Large intestine (tissue), 3 donors: ENCODE measurements around the gene MPI. TPM values are rescaled to one million over a fixed set of nuclear protein-coding genes. Genes with fewer than 3 reads are reported as not detected.
A peak's percentile ranks its signal among the peaks of the same experiment; 100 is the strongest.
"Not testable (repeated sequence)": the region's sequence is repeated elsewhere in the genome, so short reads cannot be mapped to it uniquely, and the experiment has no call there.

ENCODE experiments used
- DNase-seq, 2 donors: peaks; one replicate each; pipeline versions ENCODE4 v3.0.0 to v3.0.0-alpha.2; 2013
- H3K27ac ChIP-seq: one replicate; pipeline ENCODE4 v1.5.1; 2013; ENCODE audit warnings: low read length
- H3K27me3 ChIP-seq: 2 replicates; pipeline ENCODE4 v1.6.1; 2013; ENCODE audit warnings: low read length; ENCODE audit not compliant: control insufficient read depth, insufficient read depth
- H3K36me3 ChIP-seq: 2 replicates; pipeline ENCODE4 v1.6.1; 2013; ENCODE audit warnings: low read length; ENCODE audit not compliant: control insufficient read depth, insufficient read depth
- H3K4me1 ChIP-seq: one replicate; pipeline ENCODE4 v1.6.1; 2013; ENCODE audit warnings: low read length; ENCODE audit not compliant: control insufficient read depth, insufficient read depth
- H3K4me3 ChIP-seq: one replicate; pipeline ENCODE4 v1.5.1; 2013; ENCODE audit warnings: low read length
- H3K9me3 ChIP-seq: one replicate; pipeline ENCODE4 v1.6.1; 2013; ENCODE audit warnings: mild to moderate bottlenecking, low read depth, low read length, moderate library complexity; ENCODE audit not compliant: control insufficient read depth
- WGBS: methylation state at CpG from one replicate; pipeline ENCODE4 v1.1.5; 2013; ENCODE audit warnings: low lambda C conversion rate; ENCODE audit not compliant: insufficient coverage; 5-methylcytosine and 5-hydroxymethylcytosine counted together
- polyA plus RNA-seq: library from polyadenylated mRNA; unstranded; fragments of 120-200 nt; gene quantifications from one replicate; pipeline ENCODE4 v1.2.1, GENCODE V29; 2013

MPI gene
- polyA plus RNA-seq, 1 donor: 51.0 TPM

DNA sequence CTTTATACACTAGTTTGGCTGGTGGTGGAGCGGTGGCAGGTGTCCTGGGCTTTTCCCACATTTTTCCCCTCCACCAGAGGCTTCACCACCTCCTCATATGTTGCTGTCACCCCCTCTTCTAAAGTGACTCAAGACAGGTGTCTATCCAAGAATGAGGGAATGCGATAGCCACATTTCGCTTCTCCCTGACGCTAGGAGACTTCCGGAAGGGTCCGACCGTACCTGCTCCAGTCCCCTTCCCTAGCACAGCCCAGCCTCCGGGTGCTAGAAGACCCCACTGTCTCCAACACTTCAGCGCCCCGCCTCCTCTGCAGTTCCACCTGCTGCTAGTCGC, 17.2 kb upstream of the MPI start:
- peaks cover 36% of the 10 kb centered on the region for H3K4me1 ChIP-seq
- H3K27me3 ChIP-seq: no peaks in the 10 kb centered on the region
- H3K4me3 ChIP-seq: peak overlapping the region; percentile 73
- no peaks in the 10 kb centered on the region for H3K36me3 ChIP-seq
- no peak for DNase-seq
- no CpG with 5 or more reads among the region's 11 CpGs for WGBS
- H3K27ac ChIP-seq: peak overlapping the region; percentile 80
- H3K9me3 ChIP-seq: no peaks in the 10 kb centered on the region

DNA sequence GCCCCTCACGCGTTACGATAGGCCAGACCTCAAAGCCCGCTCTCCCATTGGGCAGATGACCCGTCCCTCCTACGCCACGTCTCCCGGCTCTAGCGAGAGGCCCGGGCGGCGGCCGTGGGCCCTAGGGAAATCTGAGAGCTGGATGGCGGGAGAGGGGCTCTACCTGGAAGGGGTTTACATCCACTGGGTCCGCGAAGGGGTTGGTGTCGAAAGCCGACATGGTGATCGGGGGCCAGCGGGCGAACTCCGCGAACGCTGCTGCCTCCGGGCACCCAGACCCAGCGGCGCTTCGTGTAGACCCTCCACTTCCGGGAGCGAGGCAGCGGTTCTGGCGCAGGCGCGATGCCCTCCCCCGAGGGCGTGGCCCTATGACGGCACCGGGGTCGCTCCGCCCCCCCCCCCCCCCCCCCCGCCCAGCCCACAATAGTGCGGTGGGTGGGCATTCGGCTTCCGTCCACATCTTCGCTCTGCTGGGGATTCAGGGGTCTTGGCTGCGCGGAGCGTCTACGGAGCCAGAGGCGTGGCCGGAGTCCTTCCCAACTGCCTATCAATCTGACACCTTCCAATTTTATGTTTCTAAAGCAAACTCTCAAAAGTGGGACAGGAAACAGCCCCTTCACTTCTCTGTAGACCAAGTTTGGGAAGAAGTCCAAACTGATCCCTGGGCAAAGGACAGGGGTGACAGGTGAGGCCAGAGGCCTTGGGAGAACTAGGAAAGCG, 16.6 kb upstream of the MPI start, which contains the start of gene SCAMP2:
SCAMP2 (minus strand) TSS at position 330 of the 720 bp plus-strand sequence; CDS start at position 220, 110 bp downstream.
- DNase-seq: peak; percentile 94 to 99
- Histone ChIP-seq H3K4me1 (peaks cover 31% of the 10 kb centered on the region), H3K9me3 (no peaks in the 10 kb centered on the region), H3K36me3 (no peaks in the 10 kb centered on the region), H3K4me3 (peak within 1 kb of the TSS; percentile 73), H3K27me3 (no peaks in the 10 kb centered on the region), H3K27ac (peak within 1 kb of the TSS; percentile 80)
- no CpG with 5 or more reads among the region's 52 CpGs for WGBS

DNA sequence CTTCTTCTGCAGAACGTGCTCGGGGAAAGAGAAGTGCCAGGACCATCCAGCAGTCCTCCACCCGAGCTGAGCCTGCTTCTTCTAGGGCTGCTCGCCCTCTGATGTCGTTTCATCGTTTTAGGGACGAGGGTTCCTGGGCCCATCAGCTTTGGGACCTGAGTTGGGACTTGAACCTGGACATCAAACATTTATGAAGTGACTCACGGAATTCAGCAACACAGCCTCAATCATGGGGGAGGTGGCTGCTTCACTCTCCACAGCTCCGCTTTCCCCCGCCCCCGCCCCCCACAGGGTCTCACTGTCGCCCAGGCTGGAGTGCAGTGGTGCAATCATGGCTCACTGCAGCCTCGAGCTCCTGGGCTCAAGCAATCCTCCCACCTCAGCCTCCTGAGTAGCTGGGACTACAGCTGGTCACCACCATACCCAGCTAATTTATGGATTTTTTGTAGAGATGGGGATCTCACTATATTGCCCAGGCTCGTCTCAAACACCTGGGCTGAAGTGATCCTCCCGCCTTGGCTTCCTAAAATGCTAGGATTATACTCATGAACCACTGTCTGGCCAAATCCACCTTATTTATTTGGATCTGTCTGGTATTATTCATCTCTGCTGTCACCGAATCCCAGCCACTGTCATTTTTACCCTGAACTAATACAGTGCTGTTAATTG, 16.0 kb upstream of the MPI start:
- H3K36me3 ChIP-seq: no peaks in the 10 kb centered on the region
- H3K4me3 ChIP-seq: peak overlapping the region; percentile 73
- peaks cover 24% of the 10 kb centered on the region for H3K4me1 ChIP-seq
- WGBS: no CpG with 5 or more reads among the region's 16 CpGs
- H3K27ac ChIP-seq: peak overlapping the region; percentile 80
- H3K27me3 ChIP-seq: no peaks in the 10 kb centered on the region
- no peak for DNase-seq
- no peaks in the 10 kb centered on the region for H3K9me3 ChIP-seq

DNA sequence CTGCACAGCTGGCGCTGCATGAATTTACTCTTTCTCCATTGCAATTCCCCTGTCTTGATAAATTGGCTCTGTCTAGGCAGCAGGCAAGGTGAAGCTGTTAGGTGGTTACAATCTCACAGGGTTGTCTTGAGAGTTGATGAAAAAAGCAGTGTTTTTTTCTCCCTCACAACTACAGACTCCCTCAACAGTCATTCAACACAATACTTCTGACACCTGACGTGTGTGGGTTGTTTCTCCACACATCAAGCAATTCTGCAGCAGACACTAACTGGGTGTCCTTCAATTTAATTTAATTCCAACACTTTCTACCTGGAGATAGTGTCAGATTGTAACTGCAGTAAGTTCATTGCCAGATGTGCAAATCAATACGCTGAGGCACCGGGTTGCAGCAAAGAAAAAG, 11.6 kb upstream of the MPI start:
- WGBS: no CpG with 5 or more reads among the region's 4 CpGs
- Histone ChIP-seq H3K4me3 (no peak overlapping the region), H3K4me1 (no peaks in the 10 kb centered on the region), H3K36me3 (no peaks in the 10 kb centered on the region), H3K9me3 (peaks cover 7% of the 10 kb centered on the region), H3K27ac (no peak overlapping the region), H3K27me3 (no peaks in the 10 kb centered on the region)
- no peak for DNase-seq

DNA sequence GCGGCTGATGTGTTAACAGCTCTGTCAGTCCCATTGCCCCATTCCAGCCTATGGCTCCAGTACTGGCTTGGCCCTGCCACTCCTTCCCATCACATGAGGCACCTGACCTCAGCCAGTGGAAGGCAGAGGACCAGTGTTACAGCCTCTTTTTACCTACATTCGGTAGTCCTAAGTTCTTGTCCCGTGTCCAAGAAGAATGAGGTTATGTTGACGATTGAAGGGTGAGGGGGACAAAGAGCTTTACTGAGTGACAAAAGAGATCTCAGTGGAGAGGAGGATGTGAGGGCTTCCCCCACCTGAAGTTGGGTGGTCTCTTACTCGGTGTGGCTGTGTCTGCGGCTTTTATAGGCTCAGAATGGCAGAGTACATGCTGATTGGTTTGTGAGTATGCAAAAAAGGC, 7.3 kb upstream of the MPI start:
- peaks cover 7% of the 10 kb centered on the region for H3K9me3 ChIP-seq
- no peak overlapping the region for H3K27ac ChIP-seq
- H3K4me3 ChIP-seq: no peak overlapping the region
- WGBS: 100% methylated on average over 1 of the region's 6 CpGs
- no peak for DNase-seq
- H3K4me1 ChIP-seq: no peaks in the 10 kb centered on the region
- H3K27me3 ChIP-seq: no peaks in the 10 kb centered on the region
- H3K36me3 ChIP-seq: no peaks in the 10 kb centered on the region

DNA sequence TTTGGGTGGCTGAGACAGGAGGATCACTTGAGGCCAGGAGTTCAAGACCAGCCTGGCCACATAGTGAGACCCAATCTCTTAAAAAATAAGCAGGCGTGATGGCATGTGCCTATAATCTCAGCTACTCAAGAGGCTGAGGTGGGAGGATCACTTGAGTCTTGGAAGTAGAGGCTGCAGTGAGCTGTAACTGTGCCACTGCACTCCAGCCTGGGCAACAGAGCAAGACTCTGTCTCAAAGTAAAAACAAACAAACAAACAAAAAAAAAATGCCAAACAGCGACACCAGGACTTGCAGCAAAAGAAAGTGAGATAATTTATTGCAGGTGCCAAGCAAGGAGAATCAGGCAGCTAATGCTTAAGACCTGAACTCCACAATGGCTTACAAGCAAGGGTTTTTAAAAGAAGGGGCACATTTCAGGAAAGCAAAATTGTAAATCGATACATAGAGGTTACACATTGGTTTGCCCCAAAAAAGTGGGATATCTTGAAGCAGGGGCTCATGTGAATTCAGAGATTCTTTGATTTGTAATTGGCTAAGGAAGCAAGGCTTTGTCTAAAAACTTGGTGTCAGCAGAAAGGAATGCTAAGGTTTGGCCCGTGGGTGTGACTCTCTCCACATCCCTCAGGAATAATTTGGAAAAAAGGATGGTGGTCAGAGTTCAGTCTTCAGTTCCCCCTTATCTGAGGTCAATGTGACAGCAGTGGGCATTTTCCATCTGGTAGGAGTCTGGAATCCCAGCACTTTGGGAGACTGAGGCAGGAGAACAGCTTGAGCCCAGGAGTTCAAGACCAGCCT, 5.2 kb upstream of the MPI start:
- no peak overlapping the region for H3K27ac ChIP-seq
- H3K4me3 ChIP-seq: no peak overlapping the region
- peaks cover 7% of the 10 kb centered on the region for H3K9me3 ChIP-seq
- H3K4me1 ChIP-seq: peaks cover 7% of the 10 kb centered on the region
- no peaks in the 10 kb centered on the region for H3K27me3 ChIP-seq
- DNase-seq: no peak
- H3K36me3 ChIP-seq: no peaks in the 10 kb centered on the region
- 100% methylated on average over 2 of the region's 4 CpGs for WGBS

DNA sequence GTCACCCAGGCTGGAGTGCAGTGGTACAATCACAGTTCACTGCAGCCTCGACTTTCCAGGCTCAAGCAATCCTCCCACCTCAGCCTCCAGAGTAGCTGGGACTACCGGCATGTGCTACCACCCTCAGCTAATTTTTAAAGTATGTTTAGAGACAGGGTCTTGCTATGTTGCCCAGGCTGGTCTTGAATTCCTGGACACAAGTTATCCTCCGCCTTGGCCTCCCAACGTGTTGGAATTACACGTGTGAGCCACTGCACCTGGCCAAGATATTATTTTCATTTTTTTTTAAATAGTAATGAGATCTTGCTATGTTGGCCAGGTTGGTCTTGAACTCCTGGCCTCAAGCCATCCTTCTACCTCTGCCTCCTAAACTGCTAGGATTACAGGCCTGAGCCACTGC, 4.4 kb upstream of the MPI start:
- no peak for DNase-seq
- H3K36me3 ChIP-seq: no peaks in the 10 kb centered on the region
- no peak overlapping the region for H3K4me3 ChIP-seq
- H3K9me3 ChIP-seq: peaks cover 7% of the 10 kb centered on the region
- H3K27ac ChIP-seq: no peak overlapping the region
- no peaks in the 10 kb centered on the region for H3K27me3 ChIP-seq
- peaks cover 7% of the 10 kb centered on the region for H3K4me1 ChIP-seq
- WGBS: no CpG with 5 or more reads among the region's 5 CpGs

DNA sequence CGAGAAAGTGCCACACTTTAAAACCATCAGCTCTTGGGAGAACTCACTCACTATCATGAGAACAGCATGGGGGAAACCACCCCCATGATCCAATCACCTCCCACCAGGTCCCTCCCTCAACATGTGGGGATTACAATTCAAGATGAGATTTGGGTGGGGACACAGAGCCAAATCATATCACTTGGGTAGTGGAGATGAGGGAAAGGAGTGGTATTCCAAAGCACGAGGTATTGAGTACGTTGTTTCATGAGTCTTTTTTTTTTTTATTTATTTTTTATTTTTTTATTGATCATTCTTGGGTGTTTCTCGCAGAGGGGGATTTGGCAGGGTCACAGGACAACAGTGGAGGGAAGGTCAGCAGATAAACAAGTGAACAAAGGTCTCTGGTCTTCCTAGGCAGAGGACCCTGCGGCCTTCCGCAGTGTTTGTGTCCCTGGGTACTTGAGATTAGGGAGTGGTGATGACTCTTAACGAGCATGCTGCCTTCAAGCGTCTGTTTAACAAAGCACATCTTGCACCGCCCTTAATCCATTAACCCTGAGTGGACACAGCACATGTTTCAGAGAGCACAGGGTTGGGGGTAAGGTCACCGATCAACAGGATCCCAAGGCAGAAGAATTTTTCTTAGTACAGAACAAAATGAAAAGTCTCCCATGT, 2.2 kb upstream of the MPI start:
- H3K36me3 ChIP-seq, DNase-seq, H3K4me3 ChIP-seq, H3K9me3 ChIP-seq, H3K27ac ChIP-seq, H3K27me3 ChIP-seq: not testable (repeated sequence)
- H3K4me1 ChIP-seq: peaks cover 27% of the 10 kb centered on the region
- no CpG with 5 or more reads among the region's 10 CpGs for WGBS

DNA sequence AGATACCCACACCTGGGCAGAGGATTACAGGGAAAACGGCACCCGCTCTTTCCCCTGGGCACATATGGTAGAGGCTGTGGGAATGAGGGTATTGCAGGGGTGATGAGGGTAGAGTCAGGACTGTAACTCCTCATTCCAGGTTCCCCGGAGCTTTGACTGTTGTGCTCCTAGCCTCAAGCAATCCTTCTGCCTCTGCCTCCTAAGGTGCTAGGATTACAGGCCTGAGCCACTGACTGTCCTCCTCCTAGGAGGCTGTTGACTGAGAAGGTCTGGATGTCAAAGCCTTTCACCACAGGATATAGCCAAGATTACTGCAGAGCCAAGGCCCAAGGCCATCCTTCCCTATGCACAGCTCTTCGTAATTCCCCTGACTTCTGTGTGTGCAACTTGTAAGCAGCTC, 1.1 kb upstream of the MPI start:
- no CpG with 5 or more reads among the region's 4 CpGs for WGBS
- H3K4me3 ChIP-seq: no peak overlapping the region
- no peak for DNase-seq
- peaks cover 15% of the 10 kb centered on the region for H3K36me3 ChIP-seq
- H3K4me1 ChIP-seq: peaks cover 28% of the 10 kb centered on the region
- H3K27me3 ChIP-seq: no peaks in the 10 kb centered on the region
- H3K9me3 ChIP-seq: no peaks in the 10 kb centered on the region
- H3K27ac ChIP-seq: no peak overlapping the region

DNA sequence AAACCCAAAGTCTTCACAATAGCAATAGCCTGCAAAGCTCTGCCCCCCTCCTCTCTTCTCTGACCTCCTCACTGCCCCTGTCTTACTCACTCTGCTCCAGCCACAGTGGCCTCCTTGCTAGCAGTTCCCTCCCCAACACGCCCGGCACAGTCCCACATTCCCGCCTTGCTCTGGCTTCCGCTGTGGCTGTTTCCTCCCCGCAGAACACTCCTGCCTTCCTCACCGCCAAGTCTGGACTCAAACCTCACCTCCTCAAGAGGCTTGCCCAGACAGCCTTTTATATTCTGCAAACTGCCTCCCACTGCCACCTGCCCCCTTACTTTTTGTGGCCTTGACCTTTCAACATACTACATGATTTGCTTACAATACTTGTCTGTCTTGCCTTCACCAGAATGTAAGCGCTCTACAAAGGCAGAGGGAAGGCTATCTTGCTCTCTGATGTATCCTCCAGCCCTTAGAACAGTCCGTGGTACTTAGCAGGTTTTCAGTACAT, 406 bp upstream of the MPI start:
- WGBS: 30% methylated on average over 2 of the region's 8 CpGs
- no peak for DNase-seq
- H3K4me1 ChIP-seq: peaks cover 28% of the 10 kb centered on the region
- no peaks in the 10 kb centered on the region for H3K27me3 ChIP-seq
- H3K27ac ChIP-seq: no peak overlapping the region
- H3K9me3 ChIP-seq: no peaks in the 10 kb centered on the region
- peak overlapping the region; percentile 72 for H3K4me3 ChIP-seq
- H3K36me3 ChIP-seq: peaks cover 15% of the 10 kb centered on the region
